ENCODE results near the gene SSR4.

SSR4 gene

GRCh38 chrX:153769865-153770600 lies 24.4 kb upstream of the SSR4 start:
- DNase-seq = no peak

- peak; percentile 3 for DNase-seq
Observed at GRCh38 chrX:153770601-153771414, 23.7 kb upstream of the SSR4 start.

- no peak for DNase-seq
Observed at GRCh38 chrX:153771415-153772315, 22.8 kb upstream of the SSR4 start.

GRCh38 chrX:153772316-153773217 lies 21.9 kb upstream of the SSR4 start:
- DNase-seq = no peak

GRCh38 chrX:153773218-153773611 lies 21.3 kb upstream of the SSR4 start:
- no peak for DNase-seq

- no peak for DNase-seq
Observed at GRCh38 chrX:153773741-153774575, 20.5 kb upstream of the SSR4 start.

GRCh38 chrX:153774576-153775292 lies 19.7 kb upstream of the SSR4 start:
- DNase-seq = no peak

- no peak for DNase-seq
Observed at GRCh38 chrX:153775293-153776119, 19.0 kb upstream of the SSR4 start.

- DNase-seq = no peak
Observed at GRCh38 chrX:153776120-153776599, 18.3 kb upstream of the SSR4 start.

- DNase-seq = no peak
Observed at GRCh38 chrX:153776611-153777045, 17.8 kb upstream of the SSR4 start.

- DNase-seq = no peak
Observed at GRCh38 chrX:153777261-153778090, 17.0 kb upstream of the SSR4 start.

GRCh38 chrX:153778181-153778580 lies 16.3 kb upstream of the SSR4 start:
- DNase-seq = no peak

- DNase-seq = no peak
Observed at GRCh38 chrX:153778684-153779101, 15.8 kb upstream of the SSR4 start.

- no peak for DNase-seq
Observed at GRCh38 chrX:153779891-153780677, 14.4 kb upstream of the SSR4 start.

- DNase-seq = no peak
Observed at GRCh38 chrX:153780678-153781427, 13.6 kb upstream of the SSR4 start, which contains the start of gene SRPK3. Gene SRPK3, plus strand, starts transcription at chrX:153781041. Its CDS starts 46 bp downstream, at chrX:153781087.

- no peak for DNase-seq
Observed at GRCh38 chrX:153781428-153782047, 12.9 kb upstream of the SSR4 start.
